GM23248 (cell line): ENCODE data around the gene WNK2. TPM values are rescaled to one million over a fixed set of nuclear protein-coding genes. Genes with fewer than 3 reads are reported as not detected.

Experiments used
- DNase-seq: peaks from one replicate; pipeline ENCODE4 v3.0.0-alpha.2; 2015
- H2AFZ ChIP-seq: fragments of 200-600 bp; sonication (generic); 2 replicates; pipeline ENCODE4 v1.6.1; 2016; ENCODE audit warnings: antibody characterized with exemption
- H3F3A ChIP-seq: fragments of 200-600 bp; sonication (generic); 2 replicates; pipeline ENCODE4 v1.6.1; 2016; ENCODE audit warnings: mild to moderate bottlenecking, antibody characterized with exemption, mixed run types; ENCODE audit not compliant: insufficient read depth
- H3K27ac ChIP-seq: fragments of 200-600 bp; sonication (generic); 2 replicates; pipeline ENCODE4 v1.5.1; 2016; ENCODE audit warnings: mild to moderate bottlenecking
- H3K27me3 ChIP-seq: fragments of 200-600 bp; sonication (generic); replicated peaks from 2 replicates; pipeline ENCODE4 v1.6.1; 2016; ENCODE audit warnings: mild to moderate bottlenecking; ENCODE audit not compliant: insufficient read depth
- H3K36me3 ChIP-seq: fragments of 200-600 bp; sonication (generic); 2 replicates; pipeline ENCODE4 v1.6.1; 2016; ENCODE audit warnings: low read depth, mild to moderate bottlenecking
- H3K4me1 ChIP-seq: fragments of 200-600 bp; sonication (generic); 2 replicates; pipeline ENCODE4 v1.6.1; 2016; ENCODE audit warnings: mild to moderate bottlenecking; ENCODE audit not compliant: insufficient read depth
- H3K4me2 ChIP-seq: fragments of 200-600 bp; sonication (generic); one replicate; pipeline ENCODE4 v1.6.1; 2016; ENCODE audit warnings: mild to moderate bottlenecking; ENCODE audit not compliant: unreplicated experiment
- H3K4me3 ChIP-seq: fragments of 200-600 bp; sonication (generic); 2 replicates; pipeline ENCODE4 v1.5.1; 2016; ENCODE audit warnings: mild to moderate bottlenecking
- H3K79me2 ChIP-seq: fragments of 200-600 bp; sonication (generic); 2 replicates; pipeline ENCODE4 v1.6.1; 2016; ENCODE audit warnings: mild to moderate bottlenecking; ENCODE audit not compliant: insufficient read depth
- H3K9ac ChIP-seq: fragments of 200-600 bp; sonication (generic); 2 replicates; pipeline ENCODE4 v1.6.1; 2016; ENCODE audit warnings: mild to moderate bottlenecking
- H3K9me2 ChIP-seq: fragments of 200-600 bp; sonication (generic); 2 replicates; pipeline ENCODE4 v1.6.1; 2016; ENCODE audit warnings: mixed run types, mild to moderate bottlenecking, moderate library complexity; ENCODE audit not compliant: insufficient read depth
- H3K9me3 ChIP-seq: fragments of 200-600 bp; sonication (generic); one replicate; pipeline ENCODE4 v1.6.1; 2017; ENCODE audit warnings: low read depth
- H4K20me1 ChIP-seq: fragments of 200-600 bp; sonication (generic); 2 replicates; pipeline ENCODE4 v1.6.0; 2016; ENCODE audit not compliant: insufficient read depth
- EZH2 ChIP-seq: fragments of 200-600 bp; sonication (generic); IDR thresholded peaks from 2 replicates; pipeline ENCODE4 v1.6.1; 2018; ENCODE audit warnings: antibody characterized with exemption, mild to moderate bottlenecking; ENCODE audit not compliant: insufficient read depth, poor library complexity, severe bottlenecking
- EZH2phosphoT487 ChIP-seq: fragments of 200-600 bp; sonication (generic); IDR thresholded peaks from 2 replicates; pipeline ENCODE4 v1.6.1; 2018; ENCODE audit warnings: antibody characterized with exemption, moderate library complexity, mild to moderate bottlenecking, low read depth; ENCODE audit not compliant: insufficient read depth
- WGBS, 2 experiments: methylation state at CpG; one replicate each; pipeline ENCODE4 v1.1.6; 2015 to 2017; ENCODE audit warnings: low lambda C conversion rate in 2 of 2, low coverage in 1 of 2; ENCODE audit errors: missing lambda C conversion rate in 2 of 2; 5-methylcytosine and 5-hydroxymethylcytosine counted together
- in situ Hi-C: fragments of 300-500 bp; cut with MboI; formaldehyde crosslinking; loops from 2 replicates; pipeline ENCODE4 v1.15.0; 2020
- polyA plus RNA-seq: library from polyadenylated mRNA; unstranded; fragments of >200 nt; fragmentation: Nextera tagmentation; extraction: Ambion mirVana; gene quantifications from 2 replicates; pipeline ENCODE4 v1.2.1, GENCODE V29; 2016
- total RNA-seq: library from RNA; depleted of rRNA; stranded (reverse); fragments of >200 nt; shearing (Covaris generic); gene quantifications from 2 replicates; pipeline ENCODE4 v1.2.3, GENCODE V29; 2014

WNK2 gene
- total and polyA plus RNA-seq, 2 experiments from 2014 or later: not detected

DNA sequence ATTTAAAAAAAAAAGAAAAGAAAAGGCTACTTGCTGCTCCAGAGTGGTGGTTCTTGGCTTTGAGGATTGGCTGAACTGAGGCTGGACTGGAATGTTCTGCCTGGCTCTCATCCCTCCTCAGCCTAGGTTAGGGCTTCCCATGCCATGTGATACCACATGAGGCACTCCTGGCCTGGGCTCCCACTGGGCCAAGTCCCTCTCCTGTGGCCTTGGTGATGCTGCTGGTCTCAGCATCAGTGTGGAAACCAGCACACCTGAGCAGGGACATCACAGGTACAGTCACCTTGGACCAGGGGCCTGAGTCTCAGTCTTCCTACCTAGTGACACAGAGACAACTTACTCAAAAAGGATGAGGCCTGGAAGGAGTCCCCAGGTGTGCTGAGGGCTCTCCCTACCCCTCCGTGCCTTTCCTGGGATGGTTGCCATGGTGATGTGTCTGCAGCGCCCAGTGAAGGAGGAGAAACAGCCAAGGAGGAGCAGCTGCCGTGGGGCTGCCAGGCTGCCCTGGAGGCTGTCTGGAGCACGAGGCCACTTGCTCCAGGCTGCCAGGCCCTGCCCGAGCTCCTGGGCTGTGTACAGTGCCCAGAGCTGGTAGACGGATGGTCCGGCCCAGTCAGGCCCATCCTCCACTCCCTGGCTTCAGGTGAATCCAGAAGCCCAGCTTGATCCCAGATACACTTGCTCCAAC lies 71.0 kb downstream of the WNK2 start:
- 32 to 45% methylated on average over 5 to 7 of the region's 7 CpGs for WGBS, 2 experiments
- TF ChIP-seq EZH2phosphoT487 (no peak), EZH2 (no peak)

DNA sequence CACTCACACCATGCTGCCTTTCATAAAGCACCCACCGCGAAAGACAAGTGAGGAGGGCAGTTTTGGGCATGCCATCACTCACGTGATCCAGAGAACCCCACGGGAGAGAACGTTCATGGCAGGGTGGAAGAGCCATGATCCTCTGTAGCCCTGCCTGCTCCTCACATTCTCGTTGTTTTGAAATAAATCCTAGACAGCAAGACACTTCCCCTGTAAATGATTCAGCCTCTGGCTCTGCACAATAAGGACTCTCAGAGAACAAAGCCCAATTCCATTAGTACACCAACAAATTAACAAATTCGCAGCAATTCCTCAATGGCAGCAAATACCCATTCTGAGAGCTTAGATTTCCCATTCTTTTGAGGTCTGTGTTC lies 71.5 kb downstream of the WNK2 start:
- no peaks in the 10 kb centered on the region for H3F3A ChIP-seq
- in situ Hi-C loops: no loop called here
- no peaks in the 10 kb centered on the region for H3K79me2 ChIP-seq
- no peak for DNase-seq
- H3K27ac ChIP-seq: no peak overlapping the region
- H3K4me3 ChIP-seq: no peak overlapping the region
- H3K36me3 ChIP-seq: no peaks in the 10 kb centered on the region
- no peak overlapping the region for H2AFZ ChIP-seq
- H4K20me1 ChIP-seq: no peaks in the 10 kb centered on the region
- no peak overlapping the region for H3K4me2 ChIP-seq
- H3K27me3 ChIP-seq: no peaks in the 10 kb centered on the region
- no peaks in the 10 kb centered on the region for H3K4me1 ChIP-seq
- H3K9me2 ChIP-seq: no peaks in the 10 kb centered on the region
- TF ChIP-seq EZH2phosphoT487 (no peak), EZH2 (no peak)
- 74 to 82% methylated on average over 7 of the region's 7 CpGs for WGBS, 2 experiments
- H3K9ac ChIP-seq: no peak overlapping the region
- no peaks in the 10 kb centered on the region for H3K9me3 ChIP-seq

More for the DNA sequence above, 71.0 kb downstream of the WNK2 start:
- no peaks in the 10 kb centered on the region for H4K20me1 ChIP-seq
- no peaks in the 10 kb centered on the region for H3K4me1 ChIP-seq
- no peak overlapping the region for H3K4me3 ChIP-seq
- no peak overlapping the region for H3K27ac ChIP-seq
- no peaks in the 10 kb centered on the region for H3K27me3 ChIP-seq
- H3K36me3 ChIP-seq: no peaks in the 10 kb centered on the region
- in situ Hi-C loops: no loop called here
- H2AFZ ChIP-seq: no peak overlapping the region
- no peak overlapping the region for H3K9ac ChIP-seq
- no peak overlapping the region for H3K4me2 ChIP-seq
- H3K79me2 ChIP-seq: no peaks in the 10 kb centered on the region
- H3F3A ChIP-seq: no peaks in the 10 kb centered on the region
- no peaks in the 10 kb centered on the region for H3K9me3 ChIP-seq
- H3K9me2 ChIP-seq: no peaks in the 10 kb centered on the region
- no peak for DNase-seq

DNA sequence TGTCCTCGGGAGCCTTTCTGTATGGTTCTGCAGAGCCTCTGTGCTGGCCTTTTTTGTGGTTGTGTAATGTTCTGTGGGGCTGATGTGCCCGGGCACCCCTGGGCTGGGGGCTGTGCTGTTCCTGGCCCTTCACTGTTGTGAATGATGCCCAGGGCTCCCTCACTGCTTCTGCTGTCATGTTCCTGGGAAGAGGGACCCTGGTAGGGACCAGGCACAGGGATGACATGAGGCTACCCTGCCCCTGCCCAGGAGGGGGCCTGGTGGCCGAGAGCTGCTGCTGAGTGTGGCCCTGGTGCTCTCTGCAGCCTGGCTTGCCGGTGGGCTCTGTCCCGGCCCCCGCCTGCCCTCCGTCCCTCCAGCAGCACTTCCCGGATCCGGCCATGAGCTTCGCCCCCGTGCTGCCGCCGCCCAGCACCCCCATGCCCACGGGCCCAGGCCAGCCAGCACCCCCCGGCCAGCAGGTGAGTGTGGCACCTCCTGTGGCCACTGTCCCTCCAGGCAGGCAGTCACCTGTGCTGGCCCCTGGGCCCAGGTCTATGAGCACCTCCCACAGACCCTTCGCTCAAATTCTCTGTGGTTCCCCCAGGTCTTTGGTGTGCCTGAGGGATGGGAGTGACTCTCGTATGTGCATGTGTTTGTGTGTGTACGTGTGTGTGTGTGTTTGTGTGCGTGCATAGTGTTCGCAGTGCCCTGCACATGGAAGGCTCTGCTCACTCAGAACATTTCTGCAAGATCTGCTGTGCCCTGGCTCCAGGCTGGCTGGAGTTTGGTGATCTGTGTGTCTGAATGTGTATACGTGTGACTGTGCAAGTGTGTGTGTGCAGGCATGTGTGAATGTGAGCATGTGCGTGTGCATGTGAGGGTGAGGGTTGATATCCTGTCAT lies 72.3 kb downstream of the WNK2 start:
- Histone ChIP-seq H3K4me2 (no peak overlapping the region), H3K9me2 (no peaks in the 10 kb centered on the region), H3K36me3 (no peaks in the 10 kb centered on the region), H4K20me1 (no peaks in the 10 kb centered on the region), H2AFZ (no peak overlapping the region), H3F3A (no peaks in the 10 kb centered on the region), H3K27ac (no peak overlapping the region), H3K27me3 (no peaks in the 10 kb centered on the region), H3K79me2 (no peaks in the 10 kb centered on the region), H3K4me1 (no peaks in the 10 kb centered on the region), H3K4me3 (no peak overlapping the region), H3K9me3 (no peaks in the 10 kb centered on the region), H3K9ac (no peak overlapping the region)
- no peak for DNase-seq
- TF ChIP-seq EZH2phosphoT487: no peak
- no peak for TF ChIP-seq EZH2
- in situ Hi-C loops: no loop called here
- 75 to 76% methylated on average over 17 to 22 of the region's 22 CpGs for WGBS, 2 experiments

DNA sequence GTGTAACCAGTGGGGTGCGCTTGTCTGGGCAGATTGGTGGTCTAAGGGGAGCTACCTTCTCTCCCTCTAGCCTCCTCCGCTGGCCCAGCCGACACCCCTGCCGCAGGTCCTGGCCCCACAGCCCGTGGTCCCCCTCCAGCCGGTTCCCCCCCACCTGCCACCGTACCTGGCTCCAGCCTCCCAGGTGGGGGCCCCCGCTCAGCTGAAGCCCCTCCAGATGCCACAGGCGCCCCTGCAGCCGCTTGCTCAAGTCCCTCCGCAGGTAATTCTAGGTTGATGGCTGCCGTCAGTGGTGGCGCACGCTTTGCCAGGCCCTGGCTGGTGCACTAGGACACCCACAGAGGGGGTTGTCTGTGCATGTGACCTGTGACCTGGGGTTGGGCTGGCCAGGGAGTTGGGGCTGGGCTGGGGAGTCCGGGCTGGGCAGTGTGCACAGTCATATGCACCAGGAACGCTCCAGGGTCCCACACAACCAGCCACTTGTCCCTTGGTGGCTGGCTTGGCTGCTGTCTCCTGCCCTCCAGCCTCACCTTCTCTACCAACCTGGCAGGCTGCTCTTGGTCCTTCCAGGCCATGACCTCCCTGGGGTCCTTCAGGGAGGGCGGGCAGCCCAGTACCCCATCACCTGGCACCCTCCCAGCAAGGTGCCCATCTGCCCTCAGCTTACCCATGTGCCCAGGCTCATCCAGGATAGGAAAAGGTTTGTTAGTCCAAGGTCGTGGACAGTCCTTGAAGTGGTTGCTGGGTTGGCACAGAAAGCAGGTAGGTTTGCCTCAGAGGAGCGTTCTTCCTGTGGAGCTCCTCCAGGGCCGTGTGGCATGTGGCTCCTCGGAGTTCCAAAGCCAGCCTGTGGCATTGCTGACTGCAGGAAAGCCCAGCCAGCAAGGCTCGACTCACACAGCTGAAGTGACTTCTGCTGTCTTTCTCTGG lies 73.2 kb downstream of the WNK2 start:
- Histone ChIP-seq H3K9me2 (no peaks in the 10 kb centered on the region), H3K9ac (no peak overlapping the region), H2AFZ (no peak overlapping the region), H3K79me2 (no peaks in the 10 kb centered on the region), H3F3A (no peaks in the 10 kb centered on the region), H4K20me1 (no peaks in the 10 kb centered on the region), H3K27me3 (no peaks in the 10 kb centered on the region), H3K9me3 (no peaks in the 10 kb centered on the region), H3K27ac (no peak overlapping the region), H3K4me1 (no peaks in the 10 kb centered on the region), H3K36me3 (no peaks in the 10 kb centered on the region), H3K4me2 (no peak overlapping the region), H3K4me3 (no peak overlapping the region)
- in situ Hi-C loops: no loop called here
- WGBS, 2 experiments: 65% methylated on average over 20 to 21 of the region's 22 CpGs
- no peak for DNase-seq
- no peak for TF ChIP-seq EZH2
- no peak for TF ChIP-seq EZH2phosphoT487
